Measurements from ENCODE around the gene MCRIP2. TPM values are rescaled to one million over a fixed set of nuclear protein-coding genes. Genes with fewer than 3 reads are reported as not detected.
A peak's percentile ranks its signal among the peaks of the same experiment; 100 is the strongest.

MCRIP2 gene
- total RNA-seq, 4 donors from 2014 or later = 17.3 to 35.6 (median 28.1) TPM

- no peak for TF ChIP-seq POLR2A (IDR thresholded peaks at IDR 0.05)
- no peak for TF ChIP-seq CTCF (IDR thresholded peaks at IDR 0.05)
- no peak for DNase-seq
- 95% methylated on average over 13 of the region's 21 CpGs; no CpG with 5 or more reads in 1 of the 2 donors for WGBS, 2 donors
- intact Hi-C loops (cut with DNase I) = no loop called here
- Histone ChIP-seq H3K9me3 (no peaks in the 10 kb centered on the region), H3K4me3 (no peak overlapping the region), H3K4me1 (peaks cover 32 to 68% (median 36%) of the 10 kb centered on the region in 3 donors), H3K27ac (no peak overlapping the region), H3K27me3 (peaks cover 0 to 29% (median 0%) of the 10 kb centered on the region in 4 donors), H3K36me3 (peaks cover 35 to 56% (median 36%) of the 10 kb centered on the region in 3 donors)
Observed at GRCh38 chr16:672851-673250, 31.2 kb downstream of the MCRIP2 start.

GRCh38 chr16:673399-673991 is 31.9 kb downstream of the MCRIP2 start:
- Histone ChIP-seq H3K4me1 (peaks cover 32 to 70% (median 40%) of the 10 kb centered on the region in 3 donors), H3K27ac (no peak overlapping the region), H3K4me3 (no peak overlapping the region), H3K36me3 (peaks cover 35 to 56% (median 36%) of the 10 kb centered on the region in 3 donors), H3K9me3 (no peaks in the 10 kb centered on the region), H3K27me3 (peaks cover 0 to 33% (median 0%) of the 10 kb centered on the region in 4 donors)
- no peak for DNase-seq
- intact Hi-C loops (cut with DNase I) = no loop called here
- 90% methylated on average over 4 of the region's 18 CpGs; no CpG with 5 or more reads in 1 of the 2 donors for WGBS, 2 donors
- TF ChIP-seq POLR2A (IDR thresholded peaks at IDR 0.05) = no peak
- TF ChIP-seq CTCF (IDR thresholded peaks at IDR 0.05) = no peak

- intact Hi-C loops (cut with DNase I) = no loop called here
- no peak overlapping the region for H3K27ac ChIP-seq
- no peaks in the 10 kb centered on the region for H3K9me3 ChIP-seq
- TF ChIP-seq CTCF (IDR thresholded peaks at IDR 0.05) (no peak), POLR2A (IDR thresholded peaks at IDR 0.05) (no peak)
- DNase-seq = no peak
- H3K4me3 ChIP-seq = no peak overlapping the region
- H3K4me1 ChIP-seq = peaks cover 26 to 70% (median 39%) of the 10 kb centered on the region in 3 donors
- peaks cover 0 to 33% (median 0%) of the 10 kb centered on the region in 4 donors for H3K27me3 ChIP-seq
- peaks cover 35 to 52% (median 36%) of the 10 kb centered on the region in 3 donors for H3K36me3 ChIP-seq
- WGBS, 2 donors = 87 to 100% methylated on average over 1 to 3 of the region's 22 CpGs
Observed at GRCh38 chr16:674214-674881, 32.7 kb downstream of the MCRIP2 start.

- no peak for DNase-seq
- TF ChIP-seq POLR2A (IDR thresholded peaks at IDR 0.05) = no peak
- no peak for TF ChIP-seq CTCF (IDR thresholded peaks at IDR 0.05)
- peak within 1 kb of the TSS in 3 of 4 donors; percentile 20 to 42 (median 34) for H3K27ac ChIP-seq
- WGBS, 2 donors = 13 to 20% methylated on average over 3 to 5 of the region's 73 CpGs
- H3K4me3 ChIP-seq = peak within 1 kb of the TSS in 3 of 4 donors; percentile 19 to 63 (median 40)
- peaks cover 0 to 33% (median 0%) of the 10 kb centered on the region in 4 donors for H3K27me3 ChIP-seq
- peaks cover 28 to 66% (median 40%) of the 10 kb centered on the region in 3 donors for H3K4me1 ChIP-seq
- peaks cover 29 to 44% (median 32%) of the 10 kb centered on the region in 3 donors for H3K36me3 ChIP-seq
- no peaks in the 10 kb centered on the region for H3K9me3 ChIP-seq
- intact Hi-C loops (cut with DNase I) = no loop called here
Observed at GRCh38 chr16:674968-675883, 33.6 kb downstream of the MCRIP2 start, which contains the start of gene RHBDL1. RHBDL1 (plus strand) TSS chr16:675671; CDS start chr16:675791, 120 bp downstream.

All from esophagus squamous epithelium (tissue), 5 donors.